ENCODE results near the gene PRAMEF25.
"Not testable (repeated sequence)": the region's sequence is repeated elsewhere in the genome, so short reads cannot be mapped to it uniquely, and the experiment has no call there.

The PRAMEF25 gene

GRCh38 chr1:13070474-13070873 is at the start of gene PRAMEF25:
Gene PRAMEF25, plus strand, starts transcription at chr1:13070774. Its CDS starts 2,920 bp downstream, at chr1:13073694.
- not testable (repeated sequence) for DNase-seq

GRCh38 chr1:13056475-13056874 is 14.1 kb upstream of the PRAMEF25 start, which contains the start of gene PRAMEF27:
Gene PRAMEF27, minus strand, starts transcription at chr1:13056575. Its CDS starts 2,916 bp downstream, at chr1:13053659.
- DNase-seq = not testable (repeated sequence)

GRCh38 chr1:13116754-13117153 is 46.2 kb downstream of the PRAMEF25 start, which contains the start of gene HNRNPCL2:
Gene HNRNPCL2, minus strand, starts transcription at chr1:13116854. Its CDS starts 454 bp downstream, at chr1:13116400.
- DNase-seq = not testable (repeated sequence)

All from CD4-positive, alpha-beta T cell treated with Interferon gamma for 1 hour (primary cell).